GM18951 (cell line): Measurements from ENCODE around the gene SNX27.
"Not testable (repeated sequence)": the region's sequence is repeated elsewhere in the genome, so short reads cannot be mapped to it uniquely, and the experiment has no call there.

Experiments used
- POLR2A ChIP-seq: IDR thresholded peaks from 4 replicates; pipeline ENCODE4 v1.6.1; 2011; ENCODE audit warnings: mild to moderate bottlenecking; ENCODE audit not compliant: insufficient read length, insufficient read depth; ENCODE audit errors: extremely low read depth
- in situ Hi-C: fragments of 300-500 bp; cut with MboI; formaldehyde crosslinking; loops from one replicate; pipeline ENCODE4 v1.12.0; 2022; ENCODE audit warnings: low sequenced_read_pairs, mixed read lengths, inconsistent platforms; ENCODE audit not compliant: unreplicated experiment

SNX27 gene

GRCh38 chr1:151733126-151733525, 121.3 kb downstream of the SNX27 start:
- in situ Hi-C loops = no loop called here
- no peak for TF ChIP-seq POLR2A

GRCh38 chr1:151733995-151734394, 122.1 kb downstream of the SNX27 start:
- in situ Hi-C loops = not testable (repeated sequence)

- in situ Hi-C loops = no loop called here
- no peak for TF ChIP-seq POLR2A
These were observed 125.2 kb downstream of the SNX27 start for GRCh38 chr1:151737026-151737425.

- in situ Hi-C loops = no loop called here
- TF ChIP-seq POLR2A = no peak
These were observed 125.6 kb downstream of the SNX27 start for GRCh38 chr1:151737479-151737878.

GRCh38 chr1:151739590-151740355, 127.9 kb downstream of the SNX27 start:
- no peak for TF ChIP-seq POLR2A
- in situ Hi-C loops = no loop called here

- in situ Hi-C loops = no loop called here
These were observed 129.7 kb downstream of the SNX27 start for GRCh38 chr1:151741516-151741915.

More at GRCh38 chr1:151741516-151741915, 129.7 kb downstream of the SNX27 start:
- no peak for TF ChIP-seq POLR2A
